Muscle layer of colon (tissue), 2 donors: ENCODE measurements around the gene LCE1C.

Experiments used
- H3K27ac ChIP-seq: one replicate; pipeline ENCODE4 v1.7.0; 2013; ENCODE audit warnings: low read depth, mild to moderate bottlenecking, low read length, moderate library complexity
- H3K27me3 ChIP-seq, 2 donors: one replicate each; pipeline ENCODE4 v1.7.0; 2013; ENCODE audit warnings: low read length in 2 of 2, mild to moderate bottlenecking in 2 of 2; ENCODE audit not compliant: insufficient read depth in 2 of 2, control insufficient read depth in 1 of 2
- H3K36me3 ChIP-seq: one replicate; pipeline ENCODE4 v1.7.0; 2013; ENCODE audit warnings: mild to moderate bottlenecking, low read length; ENCODE audit not compliant: insufficient read depth
- H3K4me1 ChIP-seq: one replicate; pipeline ENCODE4 v1.7.0; 2013; ENCODE audit warnings: mild to moderate bottlenecking, low read length; ENCODE audit not compliant: insufficient read depth
- H3K4me3 ChIP-seq, 2 donors: one replicate each; pipeline ENCODE4 v1.7.0; 2013; ENCODE audit warnings: low read length in 2 of 2, low read depth in 1 of 2, mild to moderate bottlenecking in 1 of 2, moderate library complexity in 1 of 2
- H3K9ac ChIP-seq: one replicate; pipeline ENCODE4 v1.7.0; 2013; ENCODE audit warnings: low read length
- H3K9me3 ChIP-seq: one replicate; pipeline ENCODE4 v1.7.0; 2013; ENCODE audit warnings: mild to moderate bottlenecking, low read length
- donor health status: abdominal sarcoma.
- donor health status: Adenocarcinoma of cecum.

Gene LCE1C, protein sequence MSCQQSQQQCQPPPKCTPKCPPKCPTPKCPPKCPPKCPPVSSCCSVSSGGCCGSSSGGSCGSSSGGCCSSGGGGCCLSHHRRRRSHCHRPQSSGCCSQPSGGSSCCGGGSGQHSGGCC

GRCh38 chr1:152806576-152806975 is at the start of gene LCE1C:
LCE1C (minus strand) TSS chr1:152806651; CDS start chr1:152805478, 1,173 bp downstream.
- Histone ChIP-seq H3K36me3 (no peaks in the 10 kb centered on the region), H3K27me3 (no peaks in the 10 kb centered on the region), H3K27ac (no peak within 1 kb of the TSS), H3K4me1 (no peaks in the 10 kb centered on the region), H3K9ac (no peak within 1 kb of the TSS), H3K4me3 (no peak within 1 kb of the TSS), H3K9me3 (no peaks in the 10 kb centered on the region)

DNA sequence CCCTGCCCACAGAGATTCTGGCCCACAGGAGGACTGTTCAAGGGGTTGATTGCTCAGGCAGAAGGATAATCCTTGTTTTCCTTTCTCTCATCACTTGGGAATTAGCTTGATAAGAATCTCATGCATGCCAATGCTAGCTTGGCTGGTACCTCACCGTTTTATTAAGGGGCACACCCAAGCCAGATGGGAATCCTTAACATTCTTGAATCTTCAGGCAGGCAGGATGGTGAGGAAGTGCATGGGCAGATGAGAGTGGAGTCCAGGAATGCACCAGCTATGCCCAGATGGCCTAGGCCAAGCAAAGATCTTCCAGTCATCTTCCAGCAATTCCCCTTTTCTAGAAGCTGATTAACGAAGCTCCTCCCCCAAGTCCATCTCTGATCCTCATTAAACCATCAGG is 49.2 kb upstream of the LCE1C start:
- H3K9me3 ChIP-seq = no peaks in the 10 kb centered on the region
- no peak overlapping the region for H3K9ac ChIP-seq
- H3K36me3 ChIP-seq = no peaks in the 10 kb centered on the region
- H3K27ac ChIP-seq = no peak overlapping the region
- H3K4me1 ChIP-seq = no peaks in the 10 kb centered on the region
- H3K27me3 ChIP-seq = no peaks in the 10 kb centered on the region
- H3K4me3 ChIP-seq = no peak overlapping the region

DNA sequence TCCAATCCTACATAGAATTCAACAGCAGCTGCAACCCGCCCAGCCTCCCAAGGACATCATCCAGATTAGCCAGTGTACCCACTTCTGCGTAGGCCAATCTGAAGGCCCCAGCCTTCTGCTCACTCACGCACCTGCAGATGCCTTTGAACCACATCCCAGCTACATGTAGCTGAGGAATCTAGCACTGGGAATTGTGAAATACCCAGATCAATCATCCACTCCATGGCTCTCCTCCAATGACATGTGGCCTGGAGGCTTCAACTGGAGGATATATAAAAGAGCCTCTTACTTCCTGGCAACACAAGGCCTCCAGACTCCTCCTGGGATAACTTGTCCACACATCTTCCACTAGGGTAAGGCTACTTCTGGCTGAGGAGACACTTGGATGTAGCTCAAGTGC is 36.1 kb upstream of the LCE1C start, which contains the start of gene LCE6A:
Gene LCE6A (plus strand): TSS at position 301 of the 400 bp plus-strand sequence. CDS start 665 bp downstream, outside the sequence.
- Histone ChIP-seq H3K4me3 (no peak within 1 kb of the TSS), H3K4me1 (no peaks in the 10 kb centered on the region), H3K9ac (no peak within 1 kb of the TSS), H3K36me3 (no peaks in the 10 kb centered on the region), H3K27ac (no peak within 1 kb of the TSS), H3K27me3 (no peaks in the 10 kb centered on the region), H3K9me3 (no peaks in the 10 kb centered on the region)

DNA sequence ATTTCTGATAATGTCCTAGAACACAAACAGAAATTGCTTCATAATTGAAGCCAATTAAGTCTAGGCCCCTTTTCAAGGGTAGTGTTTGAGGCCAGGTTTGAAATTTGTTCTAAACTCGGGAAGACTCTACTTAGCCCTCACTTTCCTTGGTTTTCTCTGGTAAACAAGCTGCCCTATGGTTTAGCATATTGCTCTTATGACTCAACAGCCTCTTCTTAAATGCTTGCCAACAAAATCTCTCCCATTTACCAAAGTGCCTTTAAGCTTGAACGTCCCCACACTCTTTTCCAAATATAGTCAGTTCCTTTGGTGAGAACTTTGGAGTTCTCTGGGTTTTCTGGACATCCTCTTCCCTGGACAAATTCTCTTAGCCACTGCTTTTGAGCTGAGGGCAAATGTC is 30.4 kb upstream of the LCE1C start:
- H3K9me3 ChIP-seq = no peaks in the 10 kb centered on the region
- no peak overlapping the region for H3K9ac ChIP-seq
- H3K27ac ChIP-seq = no peak overlapping the region
- no peaks in the 10 kb centered on the region for H3K4me1 ChIP-seq
- H3K4me3 ChIP-seq = no peak overlapping the region
- H3K36me3 ChIP-seq = no peaks in the 10 kb centered on the region
- H3K27me3 ChIP-seq = no peaks in the 10 kb centered on the region

DNA sequence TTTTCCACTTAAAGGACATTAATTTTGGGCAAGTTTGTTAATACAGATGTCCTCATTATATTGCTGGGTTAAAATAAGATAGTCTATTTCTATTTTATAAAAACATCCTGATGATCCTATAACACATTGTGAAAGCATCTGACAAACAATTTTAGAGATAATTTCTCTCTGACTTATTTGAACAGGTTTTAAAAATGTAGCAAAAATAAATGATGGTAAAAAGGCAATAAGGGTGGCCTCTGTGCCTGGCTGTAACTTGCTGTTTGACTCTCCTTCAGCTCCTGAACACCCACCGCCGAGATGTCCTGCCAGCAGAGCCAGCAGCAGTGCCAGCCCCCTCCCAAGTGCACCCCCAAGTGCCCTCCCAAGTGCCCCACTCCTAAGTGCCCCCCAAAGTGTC is 20.7 kb upstream of the LCE1C start, which contains the start of gene LCE1A:
Gene LCE1A (plus strand): TSS at position 301 of the 400 bp plus-strand sequence. CDS start 0 bp downstream, at position 301.
- Histone ChIP-seq H3K36me3 (no peaks in the 10 kb centered on the region), H3K27ac (no peak within 1 kb of the TSS), H3K4me3 (no peak within 1 kb of the TSS), H3K4me1 (no peaks in the 10 kb centered on the region), H3K9ac (no peak within 1 kb of the TSS), H3K9me3 (no peaks in the 10 kb centered on the region), H3K27me3 (no peaks in the 10 kb centered on the region)

DNA sequence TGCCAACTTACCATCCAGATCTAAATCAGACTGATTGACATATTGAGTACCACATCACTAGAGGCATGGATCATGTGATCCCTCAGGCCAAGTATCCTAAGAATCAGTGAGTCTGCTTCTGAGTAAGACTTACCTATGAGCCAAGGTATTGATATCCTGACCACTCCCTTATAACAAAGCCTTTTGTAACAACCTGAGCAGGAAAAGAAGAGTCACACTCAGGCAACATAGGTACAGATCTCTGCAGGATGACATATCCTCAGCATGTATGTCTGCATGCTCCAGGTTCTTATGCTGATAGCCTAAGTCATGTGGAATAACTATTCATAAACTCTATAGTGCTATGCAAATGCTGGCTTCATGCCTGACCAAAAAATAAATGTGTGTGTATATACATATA is 18.5 kb upstream of the LCE1C start:
- no peaks in the 10 kb centered on the region for H3K9me3 ChIP-seq
- no peaks in the 10 kb centered on the region for H3K4me1 ChIP-seq
- no peaks in the 10 kb centered on the region for H3K27me3 ChIP-seq
- no peak overlapping the region for H3K27ac ChIP-seq
- H3K9ac ChIP-seq = no peak overlapping the region
- no peaks in the 10 kb centered on the region for H3K36me3 ChIP-seq
- H3K4me3 ChIP-seq = no peak overlapping the region

GRCh38 chr1:152823294-152823693 is 16.8 kb upstream of the LCE1C start:
- no peaks in the 10 kb centered on the region for H3K36me3 ChIP-seq
- no peak overlapping the region for H3K27ac ChIP-seq
- no peaks in the 10 kb centered on the region for H3K4me1 ChIP-seq
- H3K4me3 ChIP-seq = no peak overlapping the region
- H3K9me3 ChIP-seq = no peaks in the 10 kb centered on the region
- H3K27me3 ChIP-seq = no peaks in the 10 kb centered on the region
- H3K9ac ChIP-seq = no peak overlapping the region

DNA sequence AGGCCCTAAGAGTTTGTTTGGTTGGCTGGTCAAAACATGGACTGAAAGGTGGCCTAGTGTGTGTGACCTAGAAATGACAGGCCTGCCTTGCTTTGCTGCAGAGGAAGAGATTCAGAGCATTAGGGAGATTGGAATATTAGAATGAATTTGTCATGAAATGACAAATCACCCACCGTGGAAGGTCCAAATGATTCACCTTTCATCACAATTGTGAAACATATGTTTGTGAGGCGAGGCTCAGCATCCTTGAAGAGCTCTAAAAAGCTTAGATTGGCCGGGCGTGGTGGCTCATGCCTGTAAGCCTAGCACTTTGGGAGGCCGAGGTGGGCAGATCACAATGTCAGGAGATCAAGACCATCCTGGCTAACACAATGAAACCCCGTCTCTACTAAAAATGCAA is 10.9 kb upstream of the LCE1C start:
- Histone ChIP-seq H3K4me1 (no peaks in the 10 kb centered on the region), H3K9me3 (no peaks in the 10 kb centered on the region)

DNA sequence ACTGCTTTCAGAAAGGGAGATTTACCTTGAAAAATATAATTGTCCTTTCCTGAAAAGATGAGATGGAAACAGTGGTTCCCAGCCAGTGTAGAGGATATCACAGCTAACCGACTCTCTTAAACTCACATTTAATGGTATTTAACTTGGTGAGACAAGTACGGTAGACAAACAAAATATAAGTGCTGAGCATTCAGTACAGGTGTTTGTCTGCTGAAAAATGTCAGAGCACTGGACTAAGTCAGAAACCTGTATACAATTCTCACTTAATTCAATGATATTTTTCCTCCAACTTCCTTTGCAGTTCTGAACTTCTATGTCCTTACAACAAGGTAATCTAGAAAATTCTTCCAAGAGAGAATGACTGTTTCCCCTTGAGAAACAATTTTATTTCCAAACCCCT is 5.2 kb upstream of the LCE1C start, which contains the start of gene LCE1B:
Gene LCE1B (plus strand): TSS at position 301 of the 400 bp plus-strand sequence. CDS start 476 bp downstream, outside the sequence.
- no peaks in the 10 kb centered on the region for H3K9me3 ChIP-seq
- H3K4me1 ChIP-seq = no peaks in the 10 kb centered on the region
- no peaks in the 10 kb centered on the region for H3K36me3 ChIP-seq
- no peaks in the 10 kb centered on the region for H3K27me3 ChIP-seq
- H3K9ac ChIP-seq = no peak within 1 kb of the TSS
- H3K4me3 ChIP-seq = no peak within 1 kb of the TSS
- no peak within 1 kb of the TSS for H3K27ac ChIP-seq

More for the DNA sequence above, 10.9 kb upstream of the LCE1C start:
- Histone ChIP-seq H3K4me3 (no peak overlapping the region), H3K27me3 (no peaks in the 10 kb centered on the region), H3K9ac (no peak overlapping the region), H3K27ac (no peak overlapping the region), H3K36me3 (no peaks in the 10 kb centered on the region)

GRCh38 chr1:152811050-152811449 is 4.6 kb upstream of the LCE1C start:
- Histone ChIP-seq H3K27me3 (no peaks in the 10 kb centered on the region), H3K27ac (no peak overlapping the region), H3K4me1 (no peaks in the 10 kb centered on the region), H3K4me3 (no peak overlapping the region), H3K36me3 (no peaks in the 10 kb centered on the region), H3K9ac (no peak overlapping the region), H3K9me3 (no peaks in the 10 kb centered on the region)

GRCh38 chr1:152801333-152801732 is 5.1 kb downstream of the LCE1C start:
- Histone ChIP-seq H3K27ac (no peak overlapping the region), H3K4me1 (no peaks in the 10 kb centered on the region), H3K9me3 (no peaks in the 10 kb centered on the region), H3K4me3 (no peak overlapping the region), H3K9ac (no peak overlapping the region), H3K36me3 (no peaks in the 10 kb centered on the region), H3K27me3 (no peaks in the 10 kb centered on the region)

GRCh38 chr1:152796421-152796820 is 10.0 kb downstream of the LCE1C start, which contains the start of gene LCE1D:
LCE1D (plus strand) TSS chr1:152796721; CDS start chr1:152797795, 1,074 bp downstream.
- H3K27me3 ChIP-seq = no peaks in the 10 kb centered on the region
- H3K36me3 ChIP-seq = no peaks in the 10 kb centered on the region
- no peak within 1 kb of the TSS for H3K4me3 ChIP-seq
- H3K9me3 ChIP-seq = no peaks in the 10 kb centered on the region
- H3K9ac ChIP-seq = no peak within 1 kb of the TSS
- H3K4me1 ChIP-seq = no peaks in the 10 kb centered on the region
- H3K27ac ChIP-seq = no peak within 1 kb of the TSS
